Measurements from ENCODE around the gene NALCN. TPM values are rescaled to one million over a fixed set of nuclear protein-coding genes. Genes with fewer than 3 reads are reported as not detected.

NALCN gene
- total RNA-seq, result under 1 TPM in 1 of 2 donors, not detected in 1; 0.11 TPM
- 0.53 TPM for polyA plus RNA-seq (2013, experiment 1 of 2)
- 0.41 TPM for polyA plus RNA-seq (2013, experiment 2 of 2)
- long read RNA-seq, experiment 1, result 0 reads
- long read RNA-seq, experiment 2, partial matches to known transcripts, result 0 of 1 reads
- long read RNA-seq, experiment 2, other reads (novel, unspliced or antisense), result 1 of 1 reads
- long read RNA-seq, experiment 3, result 0 reads
- long read RNA-seq, experiment 4, result 0 reads

DNA sequence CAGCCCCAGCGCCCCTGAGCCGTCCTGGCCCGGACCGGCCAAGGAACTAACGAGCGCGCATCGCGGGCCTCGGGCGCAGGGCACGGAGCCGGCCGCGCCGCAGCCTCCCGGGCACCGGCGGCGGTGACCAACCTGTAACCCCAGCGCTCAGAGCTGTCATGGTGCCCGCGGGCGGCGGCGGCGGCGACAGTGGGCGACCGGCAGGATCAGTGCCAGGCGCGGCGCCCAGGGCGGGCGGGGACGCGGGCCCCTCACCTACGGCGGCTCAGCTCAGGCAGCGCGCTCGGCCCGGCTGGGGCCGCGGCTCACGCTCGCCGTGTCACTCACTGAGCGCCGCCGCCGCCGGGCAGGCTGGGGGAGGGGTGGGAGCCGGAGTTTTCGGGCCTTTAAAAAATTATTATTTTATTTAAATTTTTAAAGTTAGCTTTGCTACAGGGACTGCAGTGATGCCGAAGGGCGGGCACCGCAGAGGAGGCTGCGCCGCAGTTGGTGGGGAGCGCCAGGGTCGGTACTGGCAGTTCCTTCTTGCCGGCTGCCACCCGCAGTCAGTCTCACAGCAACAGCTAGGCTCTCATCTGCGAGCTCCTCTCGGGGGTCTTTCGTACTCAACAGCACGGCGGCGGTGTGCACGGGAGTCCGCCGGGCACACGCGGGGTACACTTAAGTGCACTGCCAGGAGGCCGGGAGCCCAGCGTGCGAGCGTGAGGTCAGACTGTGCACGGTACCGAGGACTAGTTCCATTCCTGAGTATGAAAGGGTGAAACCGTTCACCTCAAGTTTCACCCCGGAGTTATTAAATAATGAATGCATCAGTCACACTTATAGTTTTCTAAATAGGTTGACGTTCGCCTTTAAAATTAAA is at the start of gene NALCN:
NALCN (minus strand) TSS at position 328 of the 862 bp plus-strand sequence. CDS start 17,382 bp downstream, outside the sequence.
- no peaks in the 10 kb centered on the region for H3K36me3 Mint-ChIP-seq (ENCODE audit: low read depth)
- H3K27ac ChIP-seq (ENCODE audit: low read depth, low read length), result no peak within 1 kb of the TSS
- peaks cover 35% of the 10 kb centered on the region for H3K27me3 Mint-ChIP-seq (ENCODE audit: insufficient read depth)
- H3K27ac Mint-ChIP-seq, result no peak within 1 kb of the TSS
- peaks cover 41% of the 10 kb centered on the region for H3K27me3 ChIP-seq (ENCODE audit: control insufficient read depth, insufficient read depth, low read length, poor library complexity, severe bottlenecking)
- H3K36me3 ChIP-seq (ENCODE audit: control insufficient read depth, insufficient read depth, low read length), result no peaks in the 10 kb centered on the region
- DNase-seq, result peak; percentile 78
- H3K9me3 ChIP-seq (ENCODE audit: control insufficient read depth, low read length), result no peaks in the 10 kb centered on the region
- H3K9ac ChIP-seq (ENCODE audit: extremely low read depth, low read length, poor library complexity, severe bottlenecking), result no peak within 1 kb of the TSS
- no peaks in the 10 kb centered on the region for H3K4me1 Mint-ChIP-seq
- 3% methylated on average over 31 to 80 of the region's 85 CpGs for WGBS, 2 experiments (ENCODE audit: insufficient coverage in 1 of 2, insufficient read length in 1 of 2)
- no peaks in the 10 kb centered on the region for H3K4me1 ChIP-seq (ENCODE audit: control insufficient read depth, insufficient read depth, low read length)
- TF ChIP-seq, protein P1, sequence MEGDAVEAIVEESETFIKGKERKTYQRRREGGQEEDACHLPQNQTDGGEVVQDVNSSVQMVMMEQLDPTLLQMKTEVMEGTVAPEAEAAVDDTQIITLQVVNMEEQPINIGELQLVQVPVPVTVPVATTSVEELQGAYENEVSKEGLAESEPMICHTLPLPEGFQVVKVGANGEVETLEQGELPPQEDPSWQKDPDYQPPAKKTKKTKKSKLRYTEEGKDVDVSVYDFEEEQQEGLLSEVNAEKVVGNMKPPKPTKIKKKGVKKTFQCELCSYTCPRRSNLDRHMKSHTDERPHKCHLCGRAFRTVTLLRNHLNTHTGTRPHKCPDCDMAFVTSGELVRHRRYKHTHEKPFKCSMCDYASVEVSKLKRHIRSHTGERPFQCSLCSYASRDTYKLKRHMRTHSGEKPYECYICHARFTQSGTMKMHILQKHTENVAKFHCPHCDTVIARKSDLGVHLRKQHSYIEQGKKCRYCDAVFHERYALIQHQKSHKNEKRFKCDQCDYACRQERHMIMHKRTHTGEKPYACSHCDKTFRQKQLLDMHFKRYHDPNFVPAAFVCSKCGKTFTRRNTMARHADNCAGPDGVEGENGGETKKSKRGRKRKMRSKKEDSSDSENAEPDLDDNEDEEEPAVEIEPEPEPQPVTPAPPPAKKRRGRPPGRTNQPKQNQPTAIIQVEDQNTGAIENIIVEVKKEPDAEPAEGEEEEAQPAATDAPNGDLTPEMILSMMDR (conservative IDR thresholded peaks at IDR 0.05), result no peak
- peak within 1 kb of the TSS; percentile 81 for H3K4me3 ChIP-seq (ENCODE audit: low read length)
- H3K9me3 Mint-ChIP-seq, result no peaks in the 10 kb centered on the region
- H3K4me3 Mint-ChIP-seq, result peak within 1 kb of the TSS; percentile 62

GRCh38 chr13:101465877-101466276 is 49.6 kb upstream of the NALCN start:
- Mint-ChIP-seq H3K27me3 (ENCODE audit: insufficient read depth) (no peaks in the 10 kb centered on the region), H3K4me1 (no peaks in the 10 kb centered on the region), H3K9me3 (no peaks in the 10 kb centered on the region), H3K4me3 (no peak overlapping the region), H3K27ac (no peak overlapping the region), H3K36me3 (ENCODE audit: low read depth) (no peaks in the 10 kb centered on the region)
- Histone ChIP-seq H3K36me3 (ENCODE audit: control insufficient read depth, insufficient read depth, low read length) (no peaks in the 10 kb centered on the region), H3K27ac (ENCODE audit: low read depth, low read length) (no peak overlapping the region), H3K4me3 (ENCODE audit: low read length) (no peak overlapping the region), H3K9me3 (ENCODE audit: control insufficient read depth, low read length) (no peaks in the 10 kb centered on the region), H3K4me1 (ENCODE audit: control insufficient read depth, insufficient read depth, low read length) (no peaks in the 10 kb centered on the region), H3K9ac (ENCODE audit: extremely low read depth, low read length, poor library complexity, severe bottlenecking) (no peak overlapping the region), H3K27me3 (ENCODE audit: control insufficient read depth, insufficient read depth, low read length, poor library complexity, severe bottlenecking) (no peaks in the 10 kb centered on the region)
- no peak for DNase-seq
- whole genome bisulfite sequencing, 2 experiments (ENCODE audit: insufficient coverage in 1 of 2, insufficient read length in 1 of 2), result 86 to 100% methylated on average over 3 of the region's 3 CpGs
- TF ChIP-seq, protein P1 (conservative IDR thresholded peaks at IDR 0.05), result no peak

DNA sequence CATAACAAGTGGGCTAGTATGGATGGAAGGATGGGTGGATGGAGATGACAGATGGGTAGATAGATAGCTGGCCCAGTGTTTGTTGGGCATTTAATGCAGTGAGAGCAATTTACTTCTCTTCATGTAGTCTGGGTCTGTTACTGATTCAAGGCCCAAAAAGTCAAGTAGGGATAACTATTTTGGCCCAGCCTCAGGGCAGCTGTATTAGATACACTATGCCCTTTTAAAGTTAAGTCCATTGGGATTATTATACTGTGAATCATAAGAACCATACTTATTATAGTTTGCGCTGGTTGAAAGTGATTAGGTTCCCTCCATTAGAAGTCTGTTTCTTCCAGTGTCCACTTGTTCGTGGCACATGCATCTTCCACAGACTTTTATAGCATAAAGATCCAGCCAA is 40.9 kb upstream of the NALCN start:
- Mint-ChIP-seq H3K4me1 (no peaks in the 10 kb centered on the region), H3K27ac (no peak overlapping the region), H3K9me3 (no peaks in the 10 kb centered on the region), H3K27me3 (ENCODE audit: insufficient read depth) (peaks cover 10% of the 10 kb centered on the region), H3K4me3 (no peak overlapping the region), H3K36me3 (ENCODE audit: low read depth) (no peaks in the 10 kb centered on the region)
- no peak overlapping the region for H3K9ac ChIP-seq (ENCODE audit: extremely low read depth, low read length, poor library complexity, severe bottlenecking)
- H3K4me3 ChIP-seq (ENCODE audit: low read length), result no peak overlapping the region
- H3K9me3 ChIP-seq (ENCODE audit: control insufficient read depth, low read length), result no peaks in the 10 kb centered on the region
- no peaks in the 10 kb centered on the region for H3K27me3 ChIP-seq (ENCODE audit: control insufficient read depth, insufficient read depth, low read length, poor library complexity, severe bottlenecking)
- TF ChIP-seq, protein P1 (conservative IDR thresholded peaks at IDR 0.05), result no peak
- H3K36me3 ChIP-seq (ENCODE audit: control insufficient read depth, insufficient read depth, low read length), result no peaks in the 10 kb centered on the region
- 100% methylated on average over 2 of the region's 2 CpGs; no CpG with 5 or more reads in 1 of the 2 experiments for WGBS, 2 experiments (ENCODE audit: insufficient coverage in 1 of 2, insufficient read length in 1 of 2)
- DNase-seq, result no peak
- H3K4me1 ChIP-seq (ENCODE audit: control insufficient read depth, insufficient read depth, low read length), result no peaks in the 10 kb centered on the region
- no peak overlapping the region for H3K27ac ChIP-seq (ENCODE audit: low read depth, low read length)
